OCI-M2 (cell line): Measurements from ENCODE around the gene WDR87.

Experiments
- DNase-seq: peaks from one replicate; lab custom pipeline; 2025; ENCODE audit not compliant: unreplicated experiment; lab: John Stamatoyannopoulos, UW

WDR87 gene

DNA sequence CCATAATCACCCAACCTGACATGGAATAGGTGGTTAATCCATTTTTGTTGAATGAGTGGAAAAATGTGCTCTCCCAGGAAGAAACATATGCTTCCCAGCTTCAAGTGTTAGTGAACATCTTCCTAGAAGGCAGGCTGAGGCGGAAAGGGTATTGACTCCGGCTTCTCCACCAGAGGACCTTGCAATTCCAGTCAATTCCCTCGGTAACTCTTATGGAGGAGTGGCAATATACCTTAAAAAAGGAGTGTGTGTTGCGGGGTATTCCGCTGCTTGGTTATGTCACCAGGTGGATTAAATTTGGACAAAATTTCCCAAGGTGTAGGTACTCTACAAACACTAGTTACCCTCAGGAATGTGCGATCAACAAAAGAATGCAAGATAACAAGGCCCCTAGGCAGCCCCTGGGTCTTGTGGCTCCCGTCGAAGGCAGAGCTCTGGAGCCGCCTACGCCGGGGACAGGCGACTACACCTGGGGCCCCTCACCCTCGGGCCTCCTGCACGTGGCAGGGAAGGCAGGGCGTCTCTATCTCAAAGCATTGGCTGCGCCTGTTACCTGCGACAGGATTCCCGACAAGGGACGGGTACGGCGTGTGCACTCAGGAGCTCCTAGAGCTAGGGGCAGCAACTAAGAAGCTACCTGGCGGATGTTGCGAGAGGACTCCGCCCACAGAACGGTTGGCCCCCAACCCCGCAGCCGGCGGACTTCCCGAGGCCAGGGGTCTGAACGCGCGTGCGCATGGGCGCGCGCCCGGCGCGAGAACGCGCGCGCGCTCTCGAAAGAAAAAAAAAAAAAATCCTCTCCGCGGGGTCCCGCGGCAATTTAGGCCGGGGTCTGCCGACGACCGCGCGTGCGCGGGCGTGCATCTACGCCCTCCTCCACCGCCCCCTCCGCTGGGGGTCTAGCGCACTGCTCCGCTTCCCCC lies at the start of gene WDR87:
TSS of gene WDR87 (minus strand) at position 649 of the 923 bp plus-strand sequence. CDS start 8,355 bp downstream, outside the sequence.
- peak; percentile 100 for DNase-seq

DNA sequence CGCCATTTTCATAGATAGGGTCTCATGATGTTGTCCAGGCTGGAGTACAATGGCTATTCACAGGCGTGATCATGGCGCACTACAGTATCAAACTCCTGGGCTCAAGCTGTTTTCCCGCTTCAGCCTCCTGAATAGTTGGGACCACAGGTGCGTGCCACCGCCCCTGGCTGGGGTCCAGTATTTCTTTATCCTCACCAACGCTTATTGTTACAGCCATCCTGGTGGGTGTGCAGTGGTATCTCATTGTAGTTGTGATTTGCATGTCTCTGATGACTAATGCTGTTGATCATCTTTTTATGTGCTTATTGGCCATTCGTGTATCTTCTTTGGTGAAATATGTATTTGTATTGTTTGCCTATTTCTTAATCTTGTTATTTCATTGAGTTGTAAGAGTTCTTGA lies 49.6 kb upstream of the WDR87 start:
- no peak for DNase-seq

DNA sequence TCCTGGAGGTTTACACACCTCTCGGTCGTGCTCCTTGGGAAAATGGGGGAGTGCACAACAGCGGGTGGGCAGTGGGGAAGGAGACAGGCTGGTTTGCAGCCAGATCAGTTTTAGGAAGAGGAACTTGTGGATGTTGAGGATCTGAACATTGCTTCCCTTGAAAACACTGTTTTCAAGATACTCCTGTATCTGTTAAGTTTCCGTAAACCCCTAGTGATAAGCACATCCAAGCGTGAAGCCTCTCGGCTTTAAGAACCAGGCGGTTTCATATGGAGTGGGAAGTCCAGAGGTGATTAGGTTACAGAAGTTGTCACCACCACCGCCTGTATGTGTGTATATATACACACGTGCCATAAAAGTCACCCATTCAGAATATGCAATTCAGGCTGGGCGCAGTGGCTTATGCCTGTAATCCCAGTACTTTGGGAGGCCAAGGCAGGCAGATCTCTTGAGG lies 48.1 kb upstream of the WDR87 start:
- DNase-seq = peak; percentile 87

DNA sequence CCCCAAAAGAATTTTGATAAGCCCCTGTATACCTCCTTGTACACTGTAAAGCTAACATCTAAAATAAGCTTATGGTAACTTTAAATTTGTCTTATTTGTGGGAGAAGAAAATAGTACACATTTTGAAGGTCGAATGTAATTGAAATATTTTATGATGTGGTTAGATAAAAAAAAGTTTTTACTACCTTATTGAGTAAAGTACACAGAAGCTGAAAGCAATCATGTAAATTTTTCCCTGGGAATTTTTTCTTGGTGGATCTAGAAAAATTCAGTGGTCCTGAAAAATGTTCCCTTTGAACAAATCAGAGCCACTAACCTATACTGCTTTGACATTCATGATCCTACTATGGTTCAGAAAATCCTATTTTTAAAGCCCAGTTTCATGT lies 47.5 kb upstream of the WDR87 start:
- no peak for DNase-seq

DNA sequence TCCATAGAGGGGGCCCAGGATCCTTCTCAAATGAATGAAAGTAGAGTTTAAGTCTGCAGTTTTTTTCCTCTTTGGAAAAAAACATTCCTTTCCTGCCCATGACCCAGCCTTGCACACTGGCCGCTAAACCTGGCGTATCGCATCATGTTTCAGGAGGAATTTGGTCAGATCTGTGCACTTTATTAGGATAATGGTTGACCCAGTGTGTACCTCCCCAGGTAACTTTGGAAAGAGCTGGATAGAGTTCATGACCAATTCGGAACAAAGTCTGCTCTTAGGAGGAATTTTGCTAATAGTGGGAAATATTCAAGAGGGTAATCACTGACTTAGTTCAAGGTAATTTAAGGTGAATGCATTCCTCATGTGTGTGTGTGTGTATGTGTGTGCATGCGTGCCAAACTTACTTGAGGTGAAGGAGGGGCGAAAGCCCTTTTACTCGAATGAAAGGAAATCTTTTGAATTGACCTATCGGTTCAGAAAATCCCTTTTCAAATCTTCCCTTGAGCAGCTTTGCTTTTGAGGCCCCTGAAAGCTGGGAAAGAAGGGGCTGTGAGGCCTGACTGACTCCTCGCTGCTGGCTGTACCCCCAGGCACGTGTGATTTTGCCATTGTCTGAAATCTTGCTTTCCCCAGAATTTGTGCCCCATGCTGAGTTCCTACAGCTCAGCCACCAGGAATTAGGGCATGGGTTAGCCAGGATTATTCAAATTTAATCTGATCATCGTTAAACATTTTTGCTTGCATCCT lies 47.0 kb upstream of the WDR87 start:
- no peak for DNase-seq

DNA sequence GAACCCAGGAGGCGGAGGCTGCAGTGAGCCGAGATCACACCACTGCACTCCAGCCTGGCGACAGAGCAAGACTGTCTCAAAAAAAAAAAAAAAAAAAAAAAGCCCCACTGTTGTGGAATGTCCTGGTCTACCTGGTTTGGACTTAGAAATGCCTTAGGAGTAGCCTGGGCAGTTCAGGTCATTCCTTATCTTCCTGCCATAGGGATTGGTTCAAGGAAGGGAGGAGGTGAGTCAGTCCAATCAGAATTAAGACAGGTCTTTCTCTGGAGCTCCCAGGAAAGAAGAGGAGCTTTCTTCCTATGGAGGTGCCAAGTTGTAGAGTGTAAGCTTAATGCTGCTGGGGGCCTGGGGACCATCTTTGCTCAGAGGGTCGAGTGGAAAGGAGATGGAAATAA lies 45.4 kb upstream of the WDR87 start:
- no peak for DNase-seq

DNA sequence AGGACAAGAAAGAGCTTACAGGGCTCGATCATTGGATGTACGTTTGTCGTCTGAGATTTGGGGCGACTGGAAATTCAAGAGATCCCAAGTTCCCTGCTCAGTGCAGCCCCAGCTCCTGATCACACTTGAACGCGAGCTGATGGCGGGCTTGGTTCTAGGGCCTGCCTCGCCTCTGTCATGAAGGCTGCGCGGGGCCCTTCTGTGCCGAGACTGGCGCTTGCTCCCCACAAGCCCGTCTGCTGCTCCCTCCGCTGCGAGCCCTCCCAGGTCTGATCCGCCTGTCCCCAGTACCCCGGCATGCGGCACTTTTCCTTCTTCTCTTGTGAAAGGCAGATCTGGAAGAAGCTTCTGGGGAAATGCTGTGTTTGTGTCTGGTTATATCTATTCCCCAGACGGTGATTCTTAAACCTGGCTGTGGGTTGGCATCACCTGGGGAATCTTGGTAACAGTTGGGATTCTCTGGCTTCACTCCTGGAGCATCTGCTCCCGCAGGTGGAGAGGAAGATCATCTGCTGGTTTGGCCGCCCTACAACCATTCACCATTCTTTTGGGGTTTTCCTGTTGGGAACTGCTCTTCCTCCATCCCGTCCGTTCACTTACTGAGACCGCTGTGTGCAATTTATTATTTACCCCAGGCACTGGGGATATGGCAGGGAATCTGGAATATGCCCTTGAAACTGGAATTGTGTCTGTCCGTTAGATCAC lies 44.2 kb upstream of the WDR87 start:
- no peak for DNase-seq

DNA sequence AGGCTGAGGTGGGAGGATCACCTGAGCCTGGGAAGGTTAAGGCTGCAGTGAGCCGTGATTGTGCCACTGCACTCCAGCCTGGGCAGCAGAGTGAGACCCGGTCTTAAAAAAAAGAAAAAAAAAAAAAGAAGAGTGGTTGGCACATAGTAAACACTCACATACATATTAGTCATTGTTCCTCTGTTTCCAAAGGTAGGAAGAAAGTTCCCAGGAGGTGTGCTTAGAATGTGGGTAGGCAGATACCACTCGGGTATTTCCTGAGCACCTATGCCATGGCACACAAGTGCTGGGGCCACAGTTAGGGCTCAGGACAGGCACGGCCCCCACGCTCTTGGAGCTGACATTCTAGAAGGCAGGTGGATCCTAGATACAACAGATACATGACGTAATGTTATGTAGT lies 42.0 kb upstream of the WDR87 start:
- no peak for DNase-seq

DNA sequence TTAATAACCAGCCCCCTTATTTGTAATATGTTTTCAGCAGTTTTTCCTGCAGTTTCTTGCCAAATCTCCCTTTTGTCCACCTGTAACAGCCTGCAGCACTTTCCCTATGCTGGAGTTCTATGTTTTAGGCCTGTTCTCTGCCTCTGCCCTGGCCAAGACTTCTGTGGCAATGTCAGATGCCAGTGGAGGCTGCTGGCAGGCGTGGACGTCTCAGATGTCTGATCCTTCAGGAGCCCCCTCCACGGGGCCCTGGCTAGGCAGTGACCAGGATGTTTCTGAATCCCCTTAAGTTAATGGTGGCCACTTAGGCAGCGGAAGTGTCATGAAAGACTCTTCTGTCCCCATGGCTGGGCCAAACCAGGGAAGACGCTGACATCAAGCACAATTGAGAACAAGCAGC lies 41.4 kb upstream of the WDR87 start:
- DNase-seq = no peak

DNA sequence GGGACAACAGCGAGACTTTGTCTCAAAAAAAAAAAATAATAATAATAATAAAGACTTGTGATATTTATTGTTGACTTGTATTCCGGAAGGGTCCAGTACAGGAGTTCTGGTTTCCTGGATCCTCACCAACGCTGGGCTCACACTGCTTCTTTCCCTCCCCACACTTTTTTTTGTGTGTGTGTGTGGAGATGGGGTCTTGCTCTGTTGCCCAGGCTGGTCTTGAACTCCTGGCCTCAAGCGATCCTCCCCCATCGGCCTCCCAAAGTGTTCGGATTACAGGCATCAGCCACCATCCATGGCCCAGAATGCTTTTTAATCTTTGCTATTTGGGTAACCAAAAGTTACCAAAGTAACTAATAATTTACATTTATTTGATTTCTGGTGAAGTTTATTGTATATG lies 39.7 kb upstream of the WDR87 start:
- DNase-seq = no peak

DNA sequence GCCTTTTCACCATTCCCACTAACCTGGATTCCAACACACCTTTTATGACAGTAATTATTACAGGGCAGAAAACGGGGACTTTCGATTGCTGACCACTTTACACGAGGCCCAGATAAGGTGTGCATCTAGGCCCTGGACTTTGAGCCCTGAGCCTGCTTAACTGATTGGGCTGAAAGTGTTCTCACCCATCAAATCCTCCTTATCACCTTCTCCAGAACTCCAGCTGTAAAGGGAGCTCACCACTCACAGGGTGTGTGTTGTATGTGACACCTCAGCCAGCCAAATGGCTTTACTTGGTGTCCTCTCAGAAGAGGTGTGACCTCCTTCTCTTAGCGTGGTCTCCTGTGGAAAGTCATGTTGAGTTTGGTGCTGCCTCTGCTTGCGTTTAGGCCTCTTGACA lies 37.1 kb upstream of the WDR87 start:
- DNase-seq = no peak

DNA sequence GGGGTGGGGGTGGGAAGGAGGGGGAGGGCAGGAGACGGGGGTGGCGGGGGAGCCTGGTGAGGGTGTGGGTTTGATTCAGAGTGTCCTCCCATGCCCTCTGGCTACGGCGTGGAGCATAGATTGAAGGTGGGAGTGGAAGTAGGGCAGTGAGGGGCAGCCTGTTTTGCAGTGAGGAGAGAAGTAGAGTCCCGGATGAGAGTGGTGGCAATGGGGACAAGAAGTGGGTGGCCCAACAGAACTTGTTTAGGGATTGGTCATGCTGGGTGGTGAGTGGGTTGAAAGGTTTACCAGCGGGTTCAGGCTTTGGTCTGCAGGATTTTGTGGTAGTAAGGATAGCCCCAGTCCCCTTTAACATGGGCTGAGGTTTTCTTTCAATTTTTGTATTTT lies 36.1 kb upstream of the WDR87 start:
- no peak for DNase-seq

DNA sequence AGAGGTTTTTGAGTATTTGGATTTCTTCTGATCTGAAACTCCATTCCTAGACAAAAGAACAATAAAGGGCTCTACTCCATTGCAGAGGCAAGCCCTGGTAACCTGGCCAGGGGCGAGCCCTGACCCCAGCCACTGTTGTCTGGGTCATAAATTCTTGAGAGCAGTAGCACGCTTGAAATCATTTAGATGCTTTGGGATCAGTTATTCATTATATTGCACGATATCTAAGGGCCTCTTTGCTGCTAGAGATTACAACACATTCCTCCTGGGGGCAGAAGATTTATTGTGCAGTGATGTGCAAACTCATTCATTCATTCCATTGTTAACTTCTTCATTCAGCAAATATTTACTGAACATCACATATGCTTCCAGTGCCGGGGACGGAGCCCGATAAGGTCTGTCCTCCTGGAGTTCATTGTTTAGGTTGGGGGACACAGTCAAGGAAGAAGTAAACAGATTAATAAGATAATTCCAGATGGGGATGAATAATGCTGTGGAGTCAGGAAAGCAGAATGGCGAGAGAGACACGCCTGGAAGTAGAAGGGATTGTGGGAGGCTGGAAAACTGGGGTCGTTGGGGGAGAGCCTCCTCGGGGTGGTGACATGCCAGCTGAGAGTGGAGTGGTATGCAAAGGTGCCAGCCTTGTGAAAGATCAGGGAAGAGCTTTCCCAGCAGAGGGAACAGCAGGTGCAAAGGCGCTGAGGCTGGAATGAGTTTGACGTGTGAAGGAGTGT lies 35.6 kb upstream of the WDR87 start:
- no peak for DNase-seq

DNA sequence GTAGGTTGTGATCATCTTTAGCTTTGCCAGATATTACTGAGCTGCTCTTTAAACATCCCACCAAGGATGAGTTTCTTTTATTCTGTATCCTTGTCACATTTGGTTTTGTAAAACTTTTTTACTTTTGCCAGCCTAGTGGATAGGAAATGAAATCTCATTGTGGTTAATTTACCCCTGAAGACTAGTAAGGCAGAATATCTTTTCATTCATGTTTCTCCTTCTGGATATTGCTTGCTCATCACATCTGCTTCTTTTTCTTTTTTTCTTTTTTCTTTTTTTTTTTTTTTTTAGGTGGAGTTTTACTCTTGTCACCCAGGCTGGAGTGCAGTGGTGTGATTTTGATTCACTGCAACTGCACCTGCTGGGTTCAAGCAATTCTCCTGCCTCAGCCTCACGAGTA lies 32.0 kb upstream of the WDR87 start:
- DNase-seq = no peak

DNA sequence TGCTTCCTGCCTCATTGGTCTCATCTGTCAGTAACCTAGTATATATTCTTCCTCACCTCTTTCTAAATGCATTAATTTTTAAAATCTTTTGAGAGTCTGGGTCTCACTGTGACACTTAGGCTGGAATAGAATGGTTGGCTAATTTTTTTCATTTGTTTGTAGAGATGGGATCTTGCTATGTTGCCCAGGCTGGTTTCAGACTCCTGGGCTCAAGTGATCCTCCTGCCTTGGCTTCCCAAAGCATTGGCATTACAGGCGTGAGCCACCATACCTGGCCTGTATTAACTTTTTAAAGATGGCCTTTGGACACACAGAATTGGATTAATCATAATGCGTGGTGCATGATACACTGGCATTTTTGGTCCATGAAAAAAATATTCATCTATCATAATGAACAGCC lies 30.5 kb upstream of the WDR87 start:
- no peak for DNase-seq

DNA sequence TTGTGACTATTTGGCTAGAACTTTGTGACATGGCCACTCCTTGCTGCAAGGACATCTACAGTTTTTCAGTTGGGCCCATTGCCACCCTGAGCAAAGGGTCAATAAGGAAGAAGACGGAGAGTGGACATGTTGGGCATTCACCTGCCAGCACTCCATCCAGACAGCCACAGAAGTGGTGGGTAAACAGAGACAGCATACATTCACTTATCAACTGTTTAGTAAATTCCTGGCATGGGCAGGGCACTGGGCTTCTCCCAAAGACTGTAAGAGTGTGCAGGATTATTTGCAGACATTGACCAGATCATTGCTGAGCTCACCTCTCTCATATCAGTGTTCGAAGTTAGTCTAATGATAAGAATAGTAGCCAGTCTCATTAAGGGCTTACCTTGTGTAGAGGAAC lies 29.8 kb upstream of the WDR87 start:
- DNase-seq = no peak

DNA sequence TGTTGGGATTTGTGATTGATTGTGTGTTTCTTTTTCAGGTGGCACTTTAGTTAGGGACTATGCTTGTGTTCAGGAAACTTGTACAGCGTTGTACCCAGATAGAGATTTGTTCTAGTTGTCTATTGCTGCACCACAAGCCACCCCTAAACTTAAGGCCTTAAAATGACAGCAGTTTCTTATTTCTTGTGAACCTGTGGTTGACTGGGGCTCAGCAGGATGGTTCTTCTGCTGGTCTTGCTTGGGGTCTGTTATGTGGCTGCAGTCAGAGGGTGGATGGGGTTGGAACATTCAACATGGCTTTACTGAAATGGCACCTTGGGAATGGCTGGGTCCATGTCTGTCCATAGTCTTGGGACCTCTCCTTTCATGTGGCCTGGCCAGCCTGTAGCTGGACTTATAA lies 28.9 kb upstream of the WDR87 start:
- no peak for DNase-seq

DNA sequence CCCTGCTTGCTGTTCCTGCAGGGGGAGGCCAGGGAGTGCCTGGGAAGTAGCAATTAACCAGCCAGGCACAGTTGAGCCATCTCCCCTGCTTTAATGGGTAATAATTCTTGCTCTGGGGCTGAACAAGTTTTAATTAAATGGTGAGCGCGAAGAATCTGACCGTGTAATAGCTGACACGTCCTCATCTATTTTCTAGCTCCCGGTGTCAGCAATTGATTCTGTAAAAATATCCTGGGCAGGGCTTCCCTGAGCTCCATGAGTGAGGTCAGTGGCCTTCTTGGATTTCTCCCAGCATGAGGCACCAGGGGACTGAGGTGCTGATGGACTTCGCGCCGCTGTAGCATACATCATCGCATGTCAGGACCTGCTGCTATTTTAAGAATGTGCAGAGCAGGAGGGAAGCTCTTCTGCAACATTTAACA lies 27.6 kb upstream of the WDR87 start:
- no peak for DNase-seq

DNA sequence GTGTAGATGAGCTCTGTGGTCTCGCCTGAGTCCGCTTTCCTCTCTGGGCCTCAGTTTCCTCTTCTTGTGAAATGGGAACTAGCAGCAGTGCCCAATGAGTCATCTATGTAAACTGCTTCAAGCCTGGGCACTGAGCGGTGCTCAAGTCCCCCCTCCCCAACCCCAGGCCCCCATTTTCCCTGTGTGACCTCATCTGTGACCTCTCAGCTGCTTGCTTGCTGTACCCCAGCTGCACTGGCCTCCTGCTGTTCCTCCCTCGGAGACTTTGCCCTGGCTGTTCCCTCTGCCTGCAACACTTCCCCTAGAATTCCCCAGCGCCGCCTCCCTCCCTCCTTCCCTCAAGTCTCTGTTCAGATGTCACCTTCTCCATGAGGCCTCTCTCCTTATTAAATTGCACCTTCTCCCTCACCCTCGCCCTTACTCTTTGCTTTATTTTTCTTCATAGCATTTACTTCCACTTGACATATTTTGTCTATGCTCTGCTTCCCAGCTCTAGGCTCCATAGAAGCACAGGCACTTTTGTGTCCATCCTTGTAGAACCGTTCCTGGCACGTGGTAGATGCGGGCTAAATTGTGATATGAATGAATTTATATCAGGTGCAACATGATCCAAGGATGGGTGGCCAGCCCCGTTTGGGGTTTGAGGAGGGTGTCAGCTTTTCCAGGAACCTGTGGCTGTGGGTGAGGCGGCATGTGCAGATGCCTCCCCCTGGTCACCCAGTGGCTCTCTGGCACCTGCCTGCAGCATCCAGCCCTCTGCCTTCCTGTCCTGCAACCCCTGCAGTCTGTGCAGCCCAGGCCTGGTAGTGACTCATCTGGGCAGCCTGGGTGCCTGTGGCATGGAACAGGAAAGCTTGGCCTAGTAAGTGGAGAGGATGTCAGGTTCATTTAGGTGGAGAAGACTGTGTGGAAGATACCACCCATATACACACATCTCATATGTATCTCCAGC lies 26.9 kb upstream of the WDR87 start:
- no peak for DNase-seq
